ENCODE measurements around the gene ANKS1A.

ANKS1A gene

DNA sequence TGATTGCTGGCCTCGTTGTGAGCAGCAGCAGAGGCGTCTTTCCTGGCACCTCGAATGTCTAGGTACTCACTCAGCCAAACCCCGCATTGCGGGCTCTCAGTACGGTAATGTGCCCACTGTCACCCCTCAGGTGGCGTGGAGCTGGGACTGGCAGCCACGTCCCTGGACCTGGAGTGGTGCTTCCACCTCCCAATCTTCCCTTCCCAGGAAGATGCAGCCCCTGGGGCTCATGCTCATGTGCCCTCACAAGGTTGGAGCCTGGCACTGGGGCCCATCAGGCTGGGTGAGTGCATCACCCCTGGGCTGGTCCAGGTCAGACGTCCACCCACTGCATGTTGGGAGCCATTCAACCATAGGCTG is 176.4 kb downstream of the ANKS1A start:
- no peak for TF ChIP-seq CTCF (IDR thresholded peaks at IDR 0.05; ENCODE audit: low read depth, low read length)
- H3K4me3 ChIP-seq (ENCODE audit: low read depth, low read length), result no peak overlapping the region

GRCh38 chr6:35065870-35066269 is 176.8 kb downstream of the ANKS1A start:
- H3K4me3 ChIP-seq (ENCODE audit: low read depth, low read length), result no peak overlapping the region
- TF ChIP-seq CTCF (IDR thresholded peaks at IDR 0.05; ENCODE audit: low read depth, low read length), result no peak

- no peak for TF ChIP-seq CTCF (IDR thresholded peaks at IDR 0.05; ENCODE audit: low read depth, low read length)
- H3K4me3 ChIP-seq (ENCODE audit: low read depth, low read length), result no peak overlapping the region
These were observed 178.2 kb downstream of the ANKS1A start for GRCh38 chr6:35067234-35067633.

DNA sequence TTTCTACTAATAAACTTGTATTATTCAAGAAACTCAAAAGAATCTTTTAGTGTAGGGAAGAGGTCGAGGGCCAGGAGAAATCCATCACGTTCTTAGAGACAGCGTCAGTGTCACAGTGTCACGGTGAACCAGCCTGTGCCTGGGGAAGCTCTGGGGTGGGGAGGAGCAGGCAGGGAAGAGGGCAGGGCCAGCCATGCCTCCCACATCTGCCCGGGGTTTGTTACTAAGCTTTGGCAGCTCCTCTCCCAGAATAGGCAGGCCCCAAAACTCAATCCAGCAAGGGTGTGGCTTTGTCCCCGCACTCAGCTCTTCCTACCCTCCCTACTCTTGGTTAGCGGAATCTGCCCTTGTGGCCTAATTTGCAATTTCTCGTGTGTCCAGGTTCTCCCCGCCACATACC is 179.2 kb downstream of the ANKS1A start:
- H3K4me3 ChIP-seq (ENCODE audit: low read depth, low read length), result no peak overlapping the region
- TF ChIP-seq CTCF (IDR thresholded peaks at IDR 0.05; ENCODE audit: low read depth, low read length), result no peak

DNA sequence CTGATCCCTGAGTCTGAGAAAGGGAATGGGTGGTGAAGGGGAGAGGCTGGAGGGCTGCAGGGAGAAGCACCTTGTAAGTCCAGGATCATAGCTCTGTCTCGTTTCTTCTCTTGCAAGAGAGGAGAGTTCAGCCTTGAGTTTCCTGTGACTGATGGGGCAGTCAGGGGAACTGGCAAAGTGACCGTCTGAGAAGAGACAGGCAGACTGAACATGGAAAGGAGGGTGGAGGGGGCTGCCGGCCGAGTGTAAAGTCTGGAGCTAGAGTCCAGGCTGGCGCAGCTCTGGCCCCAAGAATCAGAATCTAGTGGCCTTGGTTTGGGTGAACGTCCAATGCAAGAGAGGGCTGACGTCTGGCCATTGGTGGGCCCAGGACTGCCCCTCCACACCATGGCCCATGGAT is 179.6 kb downstream of the ANKS1A start:
- TF ChIP-seq CTCF (IDR thresholded peaks at IDR 0.05; ENCODE audit: low read depth, low read length), result no peak
- H3K4me3 ChIP-seq (ENCODE audit: low read depth, low read length), result no peak overlapping the region

DNA sequence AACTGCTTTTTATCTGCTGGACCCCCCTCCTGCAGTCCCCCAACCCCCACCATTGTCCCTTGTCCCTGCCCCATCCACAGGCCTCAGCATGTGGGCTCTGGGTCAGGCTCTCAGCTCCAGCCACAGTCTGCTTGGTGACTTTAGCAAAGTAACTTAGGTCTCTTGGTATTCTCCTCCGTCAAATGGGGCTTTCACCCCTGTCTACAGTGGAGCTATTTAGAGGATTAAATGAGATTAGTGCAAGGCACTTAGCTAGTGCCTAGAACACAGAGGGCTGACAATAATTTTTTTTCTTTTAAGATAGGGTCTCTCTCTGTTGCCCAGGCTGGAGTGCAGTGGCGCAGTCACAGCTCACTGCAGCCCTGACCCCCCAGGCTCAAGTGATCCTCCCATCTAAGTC is 180.2 kb downstream of the ANKS1A start:
- no peak for TF ChIP-seq CTCF (IDR thresholded peaks at IDR 0.05; ENCODE audit: low read depth, low read length)
- no peak overlapping the region for H3K4me3 ChIP-seq (ENCODE audit: low read depth, low read length)

GRCh38 chr6:35070111-35070510 is 181.1 kb downstream of the ANKS1A start:
- H3K4me3 ChIP-seq (ENCODE audit: low read depth, low read length), result no peak overlapping the region
- TF ChIP-seq CTCF (IDR thresholded peaks at IDR 0.05; ENCODE audit: low read depth, low read length), result no peak
